MM.1S (cell line): Measurements from ENCODE around the gene E4F1.

Source experiments
- DNase-seq: peaks from one replicate; pipeline ENCODE4 v3.0.0-alpha.2; 2015
- H2AFZ ChIP-seq: fragments of 300-600 bp; sonication (generic); 2 replicates; pipeline ENCODE4 v1.6.0; 2016; ENCODE audit warnings: antibody characterized with exemption, low read length
- H3F3A ChIP-seq: fragments of 300-600 bp; sonication (generic); 2 replicates; pipeline ENCODE4 v1.6.1; 2016; ENCODE audit warnings: mild to moderate bottlenecking, antibody characterized with exemption, low read length, moderate library complexity, mixed read lengths; ENCODE audit not compliant: insufficient read depth
- H3K27ac ChIP-seq: fragments of 300-600 bp; sonication (generic); 2 replicates; pipeline ENCODE4 v1.5.1; 2016; ENCODE audit warnings: mild to moderate bottlenecking, low read length
- H3K27me3 ChIP-seq: fragments of 300-600 bp; sonication (generic); replicated peaks from 2 replicates; pipeline ENCODE4 v1.6.0; 2016; ENCODE audit warnings: low read length; ENCODE audit not compliant: insufficient read depth
- H3K36me3 ChIP-seq: fragments of 300-600 bp; sonication (generic); replicated peaks from 2 replicates; pipeline ENCODE4 v1.6.1; 2016; ENCODE audit warnings: mild to moderate bottlenecking, low read length, mixed read lengths; ENCODE audit not compliant: insufficient read depth
- H3K4me1 ChIP-seq: fragments of 300-600 bp; sonication (generic); 2 replicates; pipeline ENCODE4 v1.6.1; 2016; ENCODE audit warnings: low read length, mixed read lengths
- H3K4me2 ChIP-seq: fragments of 300-600 bp; sonication (generic); 2 replicates; pipeline ENCODE4 v1.6.0; 2016; ENCODE audit warnings: low read depth, low read length
- H3K4me3 ChIP-seq: fragments of 300-600 bp; sonication (generic); 2 replicates; pipeline ENCODE4 v1.5.1; 2016; ENCODE audit warnings: low read length, mixed read lengths
- H3K79me2 ChIP-seq: fragments of 300-600 bp; sonication (generic); 2 replicates; pipeline ENCODE4 v1.6.1; 2016; ENCODE audit warnings: mixed run types, low read length, mixed read lengths
- H3K9ac ChIP-seq: fragments of 300-600 bp; sonication (generic); 2 replicates; pipeline ENCODE4 v1.6.1; 2016; ENCODE audit warnings: low read length, mixed read lengths
- H3K9me2 ChIP-seq: fragments of 300-600 bp; sonication (generic); replicated peaks from 2 replicates; pipeline ENCODE4 v1.6.1; 2016; ENCODE audit warnings: mild to moderate bottlenecking, low read length, mixed read lengths; ENCODE audit not compliant: insufficient read depth
- H3K9me3 ChIP-seq: fragments of 300-600 bp; sonication (generic); replicated peaks from 2 replicates; pipeline ENCODE4 v1.6.1; 2016; ENCODE audit warnings: mild to moderate bottlenecking, low read length, mixed read lengths; ENCODE audit not compliant: insufficient read depth
- H4K20me1 ChIP-seq: fragments of 300-600 bp; sonication (generic); 2 replicates; pipeline ENCODE4 v1.6.1; 2016; ENCODE audit warnings: mild to moderate bottlenecking, low read length, moderate library complexity, mixed read lengths; ENCODE audit not compliant: insufficient read depth
- EZH2 ChIP-seq: fragments of 300-600 bp; sonication (generic); optimal IDR thresholded peaks from 2 replicates; pipeline ENCODE3; 2017; ENCODE audit warnings: low read depth, mild to moderate bottlenecking, antibody characterized with exemption, low read length, mixed read lengths
- EZH2phosphoT487 ChIP-seq: fragments of 300-600 bp; sonication (generic); IDR thresholded peaks from 2 replicates; pipeline ENCODE4 v1.6.1; 2018; ENCODE audit warnings: antibody characterized with exemption, low read length
- TF ChIP-seq, protein P1 (sequence below): fragments of 300-600 bp; sonication (generic); IDR thresholded peaks from 2 replicates; pipeline ENCODE4 v1.5.1; 2016; ENCODE audit warnings: antibody characterized with exemption, low read length, mixed read lengths

E4F1 gene

DNA sequence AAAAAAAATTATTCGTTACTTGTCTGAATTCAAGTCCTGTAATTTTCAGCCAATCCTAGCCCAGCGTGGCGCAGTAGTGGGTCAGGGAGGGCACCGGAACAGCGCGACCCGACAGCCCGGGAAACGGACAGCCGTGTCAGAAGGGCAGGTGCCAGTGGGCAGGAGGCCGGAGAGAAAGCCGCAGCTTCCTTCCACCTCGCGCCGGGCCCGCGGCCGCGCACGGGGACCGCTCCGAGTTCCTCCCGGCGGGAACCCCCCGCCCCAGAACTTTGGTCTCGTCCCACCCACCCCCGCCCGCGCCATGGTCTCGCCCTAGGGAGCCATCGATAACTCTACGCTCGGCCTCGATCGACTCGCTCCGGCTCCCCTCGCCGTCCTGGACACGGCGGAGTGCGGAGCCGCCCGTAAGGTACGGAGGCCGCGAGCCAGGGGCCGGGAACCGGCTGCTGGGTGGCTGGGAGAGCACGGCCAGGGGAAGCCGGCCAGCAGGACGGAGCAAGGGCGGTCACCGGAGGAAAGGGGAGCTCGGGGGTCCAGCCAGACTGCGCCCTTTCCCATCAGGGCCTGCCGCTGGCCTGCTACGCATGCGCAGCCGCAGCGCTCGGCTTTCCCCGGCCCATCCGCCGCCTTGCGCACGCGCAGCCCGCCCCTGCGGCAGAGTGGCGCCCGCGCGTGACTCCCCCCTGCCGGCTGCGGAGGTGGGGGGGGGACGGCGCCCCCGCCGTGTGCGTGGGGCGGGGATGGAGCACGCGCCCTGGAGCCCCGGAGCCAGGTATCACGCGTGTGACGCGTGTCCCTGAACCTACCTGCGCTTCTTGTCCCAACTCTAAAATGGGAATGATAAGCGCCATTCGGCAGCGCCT is 18.1 kb upstream of the E4F1 start, which contains the start of gene MLST8:
TSS of gene MLST8 (plus strand) at position 351 of the 863 bp plus-strand sequence. CDS start 632 bp downstream, outside the sequence.
- peaks cover 27% of the 10 kb centered on the region for H3K79me2 ChIP-seq
- 0 out of 2 replicates have a peak, but pooled peaks cover 3% of the 10 kb centered on the region for H3F3A ChIP-seq
- no peaks in the 10 kb centered on the region for H3K9me3 ChIP-seq
- H3K27ac ChIP-seq = peak within 1 kb of the TSS; percentile 74
- H3K4me1 ChIP-seq = peaks cover 6% of the 10 kb centered on the region
- H3K4me2 ChIP-seq = peak within 1 kb of the TSS; percentile 100
- peak; percentile 88 for DNase-seq
- no peaks in the 10 kb centered on the region for H4K20me1 ChIP-seq
- peak within 1 kb of the TSS; percentile 77 for H2AFZ ChIP-seq
- H3K9ac ChIP-seq = peak within 1 kb of the TSS; percentile 96
- peak within 1 kb of the TSS; percentile 98 for H3K4me3 ChIP-seq
- H3K9me2 ChIP-seq = no peaks in the 10 kb centered on the region
- no peaks in the 10 kb centered on the region; the same call in 1 of the 2 replicates for H3K36me3 ChIP-seq
- H3K27me3 ChIP-seq = peaks cover 16% of the 10 kb centered on the region
- TF ChIP-seq, protein P1, sequence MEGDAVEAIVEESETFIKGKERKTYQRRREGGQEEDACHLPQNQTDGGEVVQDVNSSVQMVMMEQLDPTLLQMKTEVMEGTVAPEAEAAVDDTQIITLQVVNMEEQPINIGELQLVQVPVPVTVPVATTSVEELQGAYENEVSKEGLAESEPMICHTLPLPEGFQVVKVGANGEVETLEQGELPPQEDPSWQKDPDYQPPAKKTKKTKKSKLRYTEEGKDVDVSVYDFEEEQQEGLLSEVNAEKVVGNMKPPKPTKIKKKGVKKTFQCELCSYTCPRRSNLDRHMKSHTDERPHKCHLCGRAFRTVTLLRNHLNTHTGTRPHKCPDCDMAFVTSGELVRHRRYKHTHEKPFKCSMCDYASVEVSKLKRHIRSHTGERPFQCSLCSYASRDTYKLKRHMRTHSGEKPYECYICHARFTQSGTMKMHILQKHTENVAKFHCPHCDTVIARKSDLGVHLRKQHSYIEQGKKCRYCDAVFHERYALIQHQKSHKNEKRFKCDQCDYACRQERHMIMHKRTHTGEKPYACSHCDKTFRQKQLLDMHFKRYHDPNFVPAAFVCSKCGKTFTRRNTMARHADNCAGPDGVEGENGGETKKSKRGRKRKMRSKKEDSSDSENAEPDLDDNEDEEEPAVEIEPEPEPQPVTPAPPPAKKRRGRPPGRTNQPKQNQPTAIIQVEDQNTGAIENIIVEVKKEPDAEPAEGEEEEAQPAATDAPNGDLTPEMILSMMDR = peak; percentile 22
- no peak for TF ChIP-seq EZH2

DNA sequence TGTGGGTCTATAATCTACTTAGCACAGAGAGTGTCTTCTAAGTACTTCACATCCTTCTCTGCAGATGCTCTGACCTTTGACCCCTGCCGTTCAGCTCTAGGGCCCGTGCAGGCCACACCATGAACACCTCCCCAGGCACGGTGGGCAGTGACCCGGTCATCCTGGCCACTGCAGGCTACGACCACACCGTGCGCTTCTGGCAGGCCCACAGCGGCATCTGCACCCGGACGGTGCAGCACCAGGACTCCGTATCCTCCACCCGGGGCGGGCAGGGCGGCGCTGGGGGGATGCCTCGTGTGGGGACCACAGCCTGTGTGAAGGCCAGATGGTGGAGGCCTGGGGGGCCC is 17.5 kb upstream of the E4F1 start:
- DNase-seq = peak; percentile 43
- H3K79me2 ChIP-seq = peaks cover 27% of the 10 kb centered on the region

DNA sequence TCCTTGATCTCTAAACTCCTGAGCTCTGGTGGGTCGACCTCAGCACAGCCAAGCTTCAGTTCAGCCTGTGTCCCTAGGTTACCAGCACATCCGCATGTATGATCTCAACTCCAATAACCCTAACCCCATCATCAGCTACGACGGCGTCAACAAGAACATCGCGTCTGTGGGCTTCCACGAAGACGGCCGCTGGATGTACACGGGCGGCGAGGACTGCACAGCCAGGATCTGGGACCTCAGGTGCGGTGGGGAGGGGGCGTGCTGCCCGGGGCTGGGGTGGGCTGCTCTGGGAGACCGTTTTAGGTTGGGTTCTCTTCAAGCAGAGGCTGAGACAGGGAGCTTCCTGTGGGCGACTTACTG is 17.0 kb upstream of the E4F1 start:
- Histone ChIP-seq H3K36me3 (no peaks in the 10 kb centered on the region; the same call in 1 of the 2 replicates), H3K4me2 (peak overlapping the region; percentile 100), H4K20me1 (no peaks in the 10 kb centered on the region), H3K27ac (peak overlapping the region; percentile 74; the same call in 1 of the 2 replicates), H2AFZ (no peak overlapping the region; the same call in 1 of the 2 replicates), H3K79me2 (peaks cover 27% of the 10 kb centered on the region), H3K4me1 (peaks cover 6% of the 10 kb centered on the region), H3K9me3 (no peaks in the 10 kb centered on the region), H3K9ac (peak overlapping the region; percentile 96), H3K27me3 (peaks cover 10% of the 10 kb centered on the region), H3F3A (0 out of 2 replicates have a peak, but pooled peaks cover 3% of the 10 kb centered on the region), H3K9me2 (no peaks in the 10 kb centered on the region), H3K4me3 (peak overlapping the region; percentile 98)
- TF ChIP-seq, protein P1 = no peak
- TF ChIP-seq EZH2 = no peak
- no peak for TF ChIP-seq EZH2phosphoT487
- DNase-seq = no peak

More for the DNA sequence above, 17.5 kb upstream of the E4F1 start:
- Histone ChIP-seq H3K9ac (peak overlapping the region; percentile 96), H4K20me1 (no peaks in the 10 kb centered on the region), H3K27ac (peak overlapping the region; percentile 74; the same call in 1 of the 2 replicates), H3K27me3 (peaks cover 10% of the 10 kb centered on the region), H3K36me3 (no peaks in the 10 kb centered on the region; the same call in 1 of the 2 replicates), H3F3A (0 out of 2 replicates have a peak, but pooled peaks cover 3% of the 10 kb centered on the region), H3K4me2 (peak overlapping the region; percentile 100), H2AFZ (peak overlapping the region; percentile 67), H3K4me1 (peaks cover 6% of the 10 kb centered on the region), H3K4me3 (peak overlapping the region; percentile 98), H3K9me3 (no peaks in the 10 kb centered on the region), H3K9me2 (no peaks in the 10 kb centered on the region)
- TF ChIP-seq, protein P1 = no peak; the same call in 1 of the 2 replicates
- no peak for TF ChIP-seq EZH2phosphoT487
- no peak for TF ChIP-seq EZH2
